Measurements from ENCODE around the gene RAC3.
"Not testable (repeated sequence)": the region's sequence is repeated elsewhere in the genome, so short reads cannot be mapped to it uniquely, and the experiment has no call there.

The RAC3 gene

DNA sequence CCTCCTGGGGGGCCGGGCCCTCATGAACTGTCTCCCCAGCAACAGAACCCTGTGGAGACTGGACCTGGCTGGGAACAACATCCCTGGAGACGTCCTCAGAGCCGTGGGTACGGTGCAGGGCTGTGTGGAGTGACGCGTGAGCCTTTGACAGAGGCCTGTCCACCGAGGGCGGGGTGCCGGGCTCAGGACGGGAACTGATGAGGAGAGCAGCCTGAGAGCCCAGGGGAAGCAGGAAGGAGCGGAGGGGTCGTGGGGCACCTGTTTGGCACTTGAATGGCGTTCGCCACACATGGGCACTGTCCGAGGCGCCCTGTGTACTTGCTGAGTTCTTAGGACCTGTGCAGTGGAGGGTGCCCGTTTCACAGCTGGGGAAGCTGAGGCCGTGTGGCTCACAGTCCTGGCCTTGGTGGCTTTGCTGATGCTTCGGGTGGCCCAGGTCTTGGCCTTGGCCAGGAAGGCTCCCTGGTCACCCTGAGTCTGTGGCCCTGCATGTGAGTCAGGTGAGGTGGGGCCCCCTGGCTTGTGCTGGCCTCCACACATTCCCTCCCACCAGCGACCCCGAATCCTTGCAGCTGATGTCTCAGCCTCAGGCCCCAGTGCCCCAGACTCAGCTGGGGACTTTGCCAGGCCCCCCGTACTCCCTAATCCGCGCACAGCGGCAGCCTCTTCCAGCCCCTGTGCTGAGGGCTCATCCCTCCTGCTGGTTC lies 5.9 kb upstream of the RAC3 start:
- no peak for DNase-seq

DNA sequence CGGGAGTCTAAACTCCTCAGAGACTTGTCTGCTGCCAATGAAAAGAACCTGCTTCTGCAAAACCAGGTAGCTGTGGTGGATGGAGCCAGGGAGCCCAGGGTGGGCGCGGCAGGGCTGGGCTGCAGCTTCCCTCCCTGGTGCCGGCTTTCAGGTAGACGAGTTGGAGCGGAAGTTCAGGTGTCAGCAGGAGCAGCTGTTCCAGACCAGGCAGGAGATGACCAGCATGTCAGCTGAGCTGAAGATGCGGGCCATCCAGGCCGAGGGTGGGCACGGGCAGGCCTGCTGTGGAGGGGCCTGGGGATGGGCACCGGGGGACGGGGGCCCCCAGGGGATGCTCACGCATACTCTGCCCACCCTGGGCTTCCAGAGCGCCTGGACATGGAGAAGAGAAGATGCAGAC lies 3.2 kb upstream of the RAC3 start:
- DNase-seq = no peak

DNA sequence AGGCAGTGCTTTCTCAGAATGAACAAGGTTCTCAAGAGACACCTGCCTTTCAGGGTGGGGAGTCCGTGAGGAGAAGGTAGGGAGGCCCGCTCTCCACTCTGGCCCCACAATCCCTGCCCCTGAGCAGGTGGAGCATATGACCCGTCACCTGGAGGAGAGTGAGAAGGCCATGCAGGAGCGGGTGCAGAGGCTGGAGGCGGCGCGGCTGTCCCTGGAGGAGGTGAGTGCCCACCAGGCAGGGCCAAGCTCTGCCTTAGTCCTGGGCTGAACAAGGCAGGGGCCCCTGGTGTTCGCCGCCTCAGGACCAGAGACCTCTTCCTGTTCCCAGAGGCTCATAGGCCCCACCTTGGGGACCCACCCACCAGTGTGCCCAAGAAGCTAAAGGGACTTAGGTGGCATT lies 2.5 kb upstream of the RAC3 start:
- no peak for DNase-seq

DNA sequence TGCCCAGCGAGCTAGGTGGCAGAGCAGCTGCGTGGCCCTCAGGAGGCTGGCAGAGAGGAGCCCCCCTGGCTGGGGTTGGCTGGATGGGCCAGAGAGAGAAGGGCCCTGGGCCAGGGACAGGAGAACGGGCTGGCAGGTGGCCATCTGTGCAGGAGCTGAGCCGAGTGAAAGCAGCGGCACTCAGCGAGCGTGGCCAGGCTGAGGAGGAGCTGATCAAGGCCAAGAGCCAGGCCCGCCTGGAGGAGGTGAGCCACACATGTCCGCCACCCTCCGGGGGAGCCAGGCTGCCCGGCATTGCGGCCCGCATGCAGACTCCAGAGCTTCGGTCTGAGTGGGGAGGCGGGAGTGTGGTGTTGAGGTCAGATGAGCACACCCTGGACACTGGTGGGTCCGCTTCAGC lies 2.1 kb upstream of the RAC3 start:
- no peak for DNase-seq

DNA sequence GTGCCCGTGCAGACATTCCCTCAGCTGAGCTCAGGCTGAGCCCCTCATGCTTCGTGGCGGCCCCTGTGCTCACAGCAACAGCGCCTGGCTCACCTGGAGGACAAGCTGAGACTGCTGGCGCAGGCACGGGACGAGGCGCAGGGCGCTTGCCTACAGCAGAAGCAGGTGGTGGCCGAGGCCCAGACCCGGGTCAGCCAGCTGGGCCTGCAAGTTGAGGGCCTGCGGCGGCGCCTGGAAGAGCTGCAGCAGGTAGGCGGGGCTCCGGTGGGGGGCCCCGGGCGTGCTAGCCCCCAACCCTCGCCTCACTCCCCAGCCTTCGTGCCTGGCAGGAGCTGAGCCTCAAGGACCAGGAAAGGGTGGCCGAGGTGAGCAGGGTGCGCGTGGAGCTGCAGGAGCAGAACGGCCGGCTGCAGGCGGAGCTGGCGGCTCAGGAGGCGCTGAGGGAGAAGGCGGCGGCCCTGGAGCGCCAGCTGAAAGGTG lies 1.4 kb upstream of the RAC3 start:
- no peak for DNase-seq

DNA sequence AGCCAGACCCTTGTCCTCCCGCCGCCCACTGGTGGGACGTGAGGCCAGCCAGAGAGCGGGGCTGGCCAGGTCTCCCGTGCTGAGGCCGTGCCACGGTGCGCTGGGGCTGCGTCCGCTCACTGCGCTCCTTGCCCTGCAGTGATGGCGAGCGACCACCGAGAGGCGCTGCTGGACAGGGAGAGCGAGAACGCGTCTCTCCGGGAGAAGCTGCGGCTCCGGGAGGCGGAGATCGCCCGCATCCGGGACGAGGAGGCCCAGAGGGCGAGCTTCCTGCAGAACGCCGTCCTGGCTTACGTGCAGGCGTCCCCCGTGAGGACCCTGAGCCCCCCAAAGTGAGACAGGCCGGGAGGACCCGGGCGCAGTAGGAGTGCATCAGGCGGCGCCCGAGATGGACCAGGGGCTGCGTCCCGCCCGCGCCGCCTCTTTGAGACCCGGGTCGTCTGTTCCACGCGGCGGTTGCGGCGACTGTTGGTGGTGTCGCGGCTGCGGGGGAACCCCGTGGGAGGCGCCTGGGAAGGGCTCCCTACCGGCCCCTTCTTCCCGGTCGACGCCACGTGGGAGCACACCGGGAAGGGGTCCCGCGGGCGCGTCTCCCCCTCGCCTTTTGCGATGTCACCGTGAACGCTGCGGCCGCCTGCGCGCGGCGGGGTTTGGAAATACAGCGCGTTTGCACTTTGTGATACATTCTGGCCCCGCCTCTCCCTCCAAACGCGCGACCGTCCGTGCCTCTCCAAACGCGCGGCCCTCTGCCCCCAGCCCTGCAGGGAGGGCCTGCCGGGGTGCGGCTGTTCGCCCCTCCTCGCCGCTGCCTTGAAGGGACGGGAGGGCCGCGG lies 792 bp upstream of the RAC3 start:
- no peak for DNase-seq

DNA sequence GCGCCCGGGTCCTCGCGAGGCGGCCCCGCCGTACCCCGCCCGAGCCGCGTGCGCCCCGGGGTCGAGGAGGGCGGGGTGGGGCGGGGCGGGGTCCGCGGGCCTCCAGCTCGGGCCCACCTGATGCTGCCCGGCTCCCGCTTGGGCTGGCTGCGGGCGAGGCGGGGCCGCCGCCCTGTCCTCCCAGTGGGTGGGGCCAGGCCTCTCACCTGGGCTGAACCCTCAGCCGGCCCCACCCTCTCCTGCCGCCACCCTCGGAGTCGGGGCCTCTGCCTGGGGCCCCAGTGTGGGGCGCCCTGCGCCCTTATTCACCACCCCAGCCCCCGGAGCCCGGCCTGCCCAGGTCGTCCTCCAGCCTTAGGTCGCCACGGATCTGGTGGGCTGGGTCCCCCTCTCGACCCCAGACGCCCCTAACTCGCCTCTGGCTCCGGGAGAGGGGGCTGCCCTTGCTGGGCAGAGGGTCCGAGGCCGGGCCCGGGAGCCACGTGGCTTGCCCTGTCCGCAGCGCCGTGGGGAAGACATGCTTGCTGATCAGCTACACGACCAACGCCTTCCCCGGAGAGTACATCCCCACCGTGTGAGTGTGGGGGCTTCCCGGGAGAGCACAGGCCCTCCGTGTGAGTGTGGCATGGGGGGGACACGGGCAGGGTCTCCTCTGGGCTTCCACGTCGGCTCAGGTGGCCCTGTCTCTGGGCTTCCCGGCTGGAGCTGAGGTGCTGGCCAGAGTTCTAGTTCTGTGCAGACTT lies 578 bp downstream of the RAC3 start:
- no peak for DNase-seq

DNA sequence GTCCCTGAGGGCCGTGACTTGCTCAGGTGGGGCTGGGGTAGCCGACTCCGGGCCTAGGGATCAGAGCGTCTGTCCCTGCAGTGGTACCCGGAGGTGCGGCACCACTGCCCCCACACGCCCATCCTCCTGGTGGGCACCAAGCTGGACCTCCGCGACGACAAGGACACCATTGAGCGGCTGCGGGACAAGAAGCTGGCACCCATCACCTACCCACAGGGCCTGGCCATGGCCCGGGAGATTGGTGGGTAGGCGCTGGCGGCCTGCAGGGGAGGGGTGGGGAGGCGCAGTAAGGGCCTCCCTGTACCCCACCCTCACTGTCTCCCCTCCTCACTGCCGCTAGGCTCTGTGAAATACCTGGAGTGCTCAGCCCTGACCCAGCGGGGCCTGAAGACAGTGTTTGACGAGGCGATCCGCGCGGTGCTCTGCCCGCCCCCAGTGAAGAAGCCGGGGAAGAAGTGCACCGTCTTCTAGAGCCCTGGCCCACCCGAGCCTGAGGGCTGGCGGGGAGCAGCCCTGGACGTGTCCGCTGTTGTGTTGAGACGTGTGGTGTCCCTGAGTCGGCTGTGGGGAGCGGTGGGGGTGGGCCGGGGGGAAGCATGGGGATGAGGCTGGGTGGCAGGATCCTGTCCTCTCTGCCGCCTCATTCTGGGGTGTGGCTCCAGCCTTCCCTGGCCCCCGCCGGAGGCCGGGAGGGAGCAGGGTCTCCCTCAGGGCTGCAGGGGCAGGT lies 2.0 kb downstream of the RAC3 start:
- no peak for DNase-seq

DNA sequence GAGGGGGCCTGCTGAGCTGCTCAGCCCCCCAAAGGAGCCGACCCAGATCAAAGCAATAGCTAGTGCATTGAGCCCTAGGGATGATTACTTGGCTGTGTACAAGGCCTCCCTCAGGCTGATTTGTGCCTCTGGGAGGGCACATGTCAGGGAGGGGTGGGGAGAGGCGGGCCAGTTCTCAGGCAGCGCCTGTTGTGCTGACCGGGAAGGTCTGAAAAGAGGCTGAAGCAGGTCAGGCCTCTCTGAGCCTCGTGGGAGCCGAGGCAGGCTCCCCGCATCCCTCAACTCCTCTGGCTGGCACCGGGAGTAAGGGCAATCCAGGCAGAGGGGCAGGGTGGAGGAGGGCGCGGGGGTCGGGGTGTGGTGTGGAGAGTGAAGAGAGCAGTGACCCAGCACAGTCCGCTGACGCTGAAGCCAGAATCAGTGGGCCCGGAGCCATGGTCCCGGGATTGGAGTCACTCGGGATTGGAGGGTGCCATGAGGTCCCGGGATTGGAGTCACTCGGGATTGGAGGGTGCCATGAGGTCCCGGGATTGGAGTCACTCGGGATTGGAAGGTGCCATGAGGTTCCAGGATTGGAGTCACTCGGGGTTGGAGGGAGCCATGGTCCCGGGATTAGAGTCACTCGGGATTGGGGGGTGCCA lies 3.0 kb downstream of the RAC3 start:
- DNase-seq = no peak

DNA sequence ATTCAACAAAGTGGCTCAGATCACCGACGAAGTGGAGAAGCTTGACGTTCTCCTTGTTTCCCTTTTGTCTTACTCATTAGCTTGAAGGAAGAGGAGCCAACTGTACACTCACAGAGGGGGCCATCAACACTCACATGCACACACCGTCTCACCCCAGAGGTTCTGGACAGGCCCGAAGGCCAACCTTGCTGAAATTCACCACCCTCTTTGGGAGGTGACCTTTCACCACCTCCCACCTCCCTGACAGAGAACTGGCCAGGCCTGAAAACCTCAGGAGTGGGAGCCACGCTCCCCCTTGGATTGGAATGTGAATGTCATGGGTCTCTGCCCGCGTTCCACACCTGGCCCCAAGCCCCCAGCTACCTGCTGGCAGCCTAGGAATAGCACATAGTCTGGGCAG lies 4.0 kb downstream of the RAC3 start:
- no peak for DNase-seq

DNA sequence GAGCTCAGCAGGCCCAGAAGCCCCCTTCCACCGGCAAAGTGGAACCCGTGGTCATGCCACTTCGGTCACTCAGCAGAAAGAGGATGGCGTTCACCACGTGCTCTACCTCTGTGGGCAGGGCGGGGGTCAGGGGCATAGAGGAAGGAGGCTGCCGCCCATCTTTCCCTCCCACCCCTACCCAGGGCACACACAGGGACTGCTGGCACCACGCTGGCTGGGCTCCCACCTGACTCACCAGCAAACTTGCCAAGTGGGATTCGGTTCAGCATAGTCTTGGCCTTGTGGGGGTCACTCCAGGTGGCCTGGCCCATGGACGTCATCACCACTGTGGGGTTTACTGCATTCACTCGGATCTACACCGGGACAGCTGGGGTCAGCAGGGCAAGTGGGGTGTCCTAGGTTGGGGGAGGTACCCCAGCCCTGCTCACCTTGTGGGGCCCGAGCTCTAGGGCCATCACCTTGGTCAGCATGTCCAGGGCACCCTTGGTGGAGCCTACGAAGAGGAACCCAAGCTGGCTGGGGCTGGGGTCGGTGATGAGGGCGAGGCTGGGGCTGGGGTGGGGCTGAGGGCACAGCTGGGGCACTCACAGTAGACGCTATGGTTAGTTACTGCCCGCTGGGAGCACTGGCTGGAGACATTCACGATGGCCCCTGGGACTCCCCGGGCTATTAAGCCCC lies 4.6 kb downstream of the RAC3 start:
- no peak for DNase-seq

DNA sequence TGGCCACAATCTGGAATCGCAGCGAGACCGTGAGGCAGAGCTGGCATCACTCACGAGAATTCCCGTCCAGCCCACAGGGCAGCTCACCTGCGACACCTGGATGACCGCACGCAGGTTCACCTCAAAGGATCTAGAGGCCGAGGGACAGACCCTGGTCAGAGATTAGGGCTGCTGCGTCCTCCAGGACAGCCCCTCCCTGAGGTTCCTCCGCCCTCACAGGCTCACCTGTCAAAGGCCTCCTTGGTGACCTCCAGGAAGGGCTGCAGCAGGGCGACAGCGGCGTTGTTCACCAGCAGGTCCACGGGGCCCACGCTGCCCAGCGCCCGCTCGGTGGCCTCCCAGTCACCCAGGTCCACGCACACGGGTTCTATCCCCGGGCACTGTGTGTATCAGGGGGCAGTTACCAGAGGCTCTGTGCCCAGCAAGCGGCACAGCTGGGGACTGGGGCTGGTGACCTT lies 5.2 kb downstream of the RAC3 start:
- no peak for DNase-seq

DNA sequence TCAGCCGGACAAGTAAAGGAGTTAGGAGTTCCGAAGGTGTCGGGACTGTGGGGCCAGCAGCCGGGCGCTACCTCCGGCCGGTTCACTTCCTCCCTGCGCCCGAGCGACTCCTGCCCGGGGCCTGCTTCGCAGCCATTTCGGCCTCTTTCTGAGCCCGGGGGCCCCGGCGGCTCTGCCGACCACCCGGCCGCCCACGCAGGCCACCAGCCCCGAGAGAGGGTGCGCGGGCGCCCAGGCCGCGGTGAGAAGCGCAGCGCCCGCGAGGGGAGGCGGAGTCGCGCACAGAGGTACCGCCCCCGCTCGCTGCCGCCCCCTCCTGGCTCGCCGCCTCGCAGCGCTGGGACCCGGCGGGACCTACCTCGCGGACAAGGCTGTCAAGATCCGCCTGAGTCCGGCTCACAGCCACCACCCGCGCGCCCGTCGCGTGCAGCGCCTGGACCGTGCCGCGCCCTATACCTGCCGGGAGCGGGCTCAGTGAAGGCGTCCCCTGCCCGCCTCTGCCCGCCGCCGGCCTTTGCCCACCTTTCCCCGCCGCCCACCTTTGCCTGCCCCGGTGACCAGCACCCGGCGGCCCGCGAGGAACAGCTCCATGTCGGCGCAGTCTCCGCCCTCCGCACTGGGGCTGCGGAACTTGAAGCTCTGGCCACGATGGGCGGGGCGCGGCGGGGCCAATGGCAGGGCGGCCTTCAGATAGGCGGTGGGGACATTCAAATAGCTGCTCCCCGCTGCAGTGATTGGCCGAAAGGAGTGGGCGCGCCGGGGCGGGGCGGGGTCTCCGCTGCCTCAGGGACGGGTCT lies 5.8 kb downstream of the RAC3 start, which contains the start of gene DCXR:
DCXR (minus strand) TSS at position 606 of the 797 bp plus-strand sequence; CDS start at position 591, 15 bp downstream.
- peak; percentile 84 for DNase-seq

DNA sequence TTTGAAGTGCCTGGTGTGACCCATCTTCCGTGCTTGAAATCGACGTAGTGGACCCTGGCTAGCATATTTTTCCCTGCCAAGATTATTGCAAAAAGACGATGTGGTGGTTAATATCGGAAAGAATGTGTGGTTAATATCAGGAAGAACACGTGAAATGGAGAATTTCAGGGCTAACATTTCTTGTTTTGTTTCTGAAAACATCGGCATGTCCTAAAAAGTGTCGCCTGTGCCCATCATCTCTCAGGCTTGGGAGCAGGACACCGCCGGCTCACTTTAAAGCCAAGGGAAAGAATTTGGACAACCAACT lies 6.4 kb downstream of the RAC3 start:
- DNase-seq = no peak

DNA sequence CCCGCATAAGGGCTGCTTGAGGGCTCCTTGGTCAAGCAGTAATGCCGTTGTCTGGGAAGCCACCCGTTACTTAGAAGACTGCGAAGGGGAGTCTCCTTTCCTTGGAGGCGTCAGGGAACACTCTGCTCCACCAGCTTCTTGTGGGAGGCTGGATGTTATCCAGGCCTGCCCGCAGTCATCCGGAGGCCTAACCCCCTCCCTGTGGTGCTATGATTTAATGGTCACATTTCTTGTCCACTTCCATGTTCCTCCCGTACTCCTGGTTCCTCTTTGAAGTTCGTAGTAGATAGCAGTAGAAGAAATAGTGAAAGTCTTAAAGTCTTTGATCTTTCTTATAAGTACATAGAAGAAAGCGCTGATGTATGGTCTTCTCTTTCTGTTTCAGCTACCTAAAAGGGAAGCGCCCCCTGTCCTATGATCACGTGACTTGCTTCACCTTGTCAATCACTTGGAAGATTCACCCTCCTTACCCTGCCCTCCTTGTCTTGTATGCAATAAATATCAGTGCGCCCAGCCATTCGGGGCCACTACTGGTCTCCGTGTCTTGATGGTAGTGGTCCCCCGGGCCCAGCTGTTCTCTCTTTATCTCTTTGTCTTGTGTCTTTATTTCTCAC lies 7.4 kb downstream of the RAC3 start:
- not testable (repeated sequence) for DNase-seq

DNA sequence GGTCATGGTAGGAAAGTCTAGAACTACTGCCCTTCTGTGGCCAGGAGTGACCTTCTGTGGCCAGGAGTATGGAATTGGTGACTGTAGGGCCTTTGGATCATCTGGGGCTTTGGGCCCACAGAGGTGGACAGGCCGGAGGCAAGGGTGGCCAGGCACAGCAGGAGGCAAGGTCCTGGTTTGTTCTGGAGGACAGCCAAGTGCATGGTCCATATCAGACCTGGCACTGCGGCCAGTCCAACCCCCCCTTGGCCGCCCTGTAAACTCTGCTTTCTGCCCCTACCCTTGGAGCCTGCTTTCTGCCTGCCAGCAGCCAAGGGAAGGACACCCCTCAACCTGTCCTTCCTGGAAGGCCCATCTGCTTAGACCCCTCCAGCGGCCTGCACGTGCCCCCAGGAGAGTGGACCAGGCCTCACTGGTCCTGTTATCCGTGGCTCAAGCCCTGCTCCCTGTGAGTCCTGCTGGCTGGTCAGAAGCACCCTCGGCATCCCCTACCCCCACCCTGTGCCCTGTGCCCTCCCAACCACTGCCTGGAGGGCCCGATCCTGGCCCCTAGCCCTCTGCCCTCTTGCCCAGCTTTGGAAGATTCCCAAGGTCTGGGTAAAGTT lies 8.3 kb downstream of the RAC3 start:
- no peak for DNase-seq

DNA sequence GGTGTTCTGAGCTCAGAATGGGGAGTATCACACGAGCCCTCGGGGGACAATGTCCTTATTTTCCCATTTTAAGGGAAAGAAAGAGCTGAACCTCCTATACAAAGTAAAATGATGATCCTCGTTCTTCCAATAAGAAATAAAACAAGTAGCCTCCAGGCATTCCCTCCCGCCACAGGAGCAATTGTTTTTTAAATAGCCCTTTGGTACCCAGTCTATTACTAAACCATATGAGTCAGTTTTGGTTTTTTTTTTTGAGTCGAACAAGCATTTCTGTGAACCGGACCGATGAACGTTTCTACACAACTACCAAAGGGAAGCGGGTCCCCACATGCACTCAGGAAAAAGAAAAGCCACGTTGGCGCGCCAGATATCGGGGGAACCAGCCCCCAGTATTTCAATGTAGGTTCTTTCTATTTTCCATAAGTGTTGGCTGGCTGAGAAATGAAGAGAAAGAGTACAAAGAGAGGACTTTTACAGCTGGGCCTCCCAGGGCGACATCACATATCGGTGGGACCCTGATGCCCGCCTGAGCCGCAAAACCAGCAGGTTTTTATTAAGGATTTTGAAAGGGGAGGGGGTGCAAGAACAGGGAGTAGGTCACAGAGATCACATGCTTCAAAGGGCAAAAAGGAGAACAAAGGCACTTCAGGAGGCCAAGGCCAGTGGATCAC lies 9.8 kb downstream of the RAC3 start:
- no peak for DNase-seq

DNA sequence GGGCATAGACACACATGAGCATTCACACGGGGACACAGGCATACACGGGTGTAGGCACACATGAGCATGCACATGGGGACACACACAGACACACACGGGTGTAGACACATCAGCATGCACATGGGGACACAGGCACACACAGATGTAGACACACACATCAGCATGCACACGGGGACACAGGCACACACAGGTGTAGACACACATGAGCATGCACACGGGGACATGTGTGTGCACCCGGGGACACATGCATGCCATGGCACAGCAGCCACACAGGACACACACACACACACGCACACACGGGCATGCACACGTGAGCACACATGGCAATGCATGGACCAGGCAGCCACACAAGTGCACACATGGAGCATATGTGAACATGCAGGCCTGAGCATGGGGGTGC lies 11.2 kb downstream of the RAC3 start:
- no peak for DNase-seq

DNA sequence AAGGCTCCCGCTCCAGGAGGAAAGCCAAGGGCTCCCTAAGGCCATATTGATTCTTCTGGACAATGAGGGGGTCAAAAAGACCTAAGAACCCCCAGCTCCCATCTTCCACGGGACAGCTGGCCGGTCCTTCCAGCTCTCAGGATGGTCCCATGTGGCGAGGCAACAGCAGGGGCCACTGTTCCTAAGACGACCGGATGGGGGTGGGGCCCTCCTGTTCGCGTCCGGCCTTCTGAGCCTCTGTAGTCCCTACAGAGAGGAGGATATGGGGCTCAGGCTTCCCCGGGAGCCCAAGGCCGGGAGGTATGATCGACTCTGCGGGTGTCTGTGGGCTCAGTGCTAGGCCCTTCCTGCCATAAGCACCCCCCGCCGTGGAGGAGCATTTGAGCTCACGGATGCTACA lies 12.0 kb downstream of the RAC3 start:
- DNase-seq = no peak
